ENCODE results near the gene LMOD1. TPM values are rescaled to one million over a fixed set of nuclear protein-coding genes. Genes with fewer than 3 reads are reported as not detected.
A peak's percentile ranks its signal among the peaks of the same experiment; 100 is the strongest.

LMOD1 gene
- polyA plus RNA-seq, 1 of the 3 experiments (the other 2 are of a cell fraction): 2.7 TPM

- Histone ChIP-seq H3K4me1 (ENCODE audit: control insufficient read depth in 1 of 2, insufficient read depth in 2 of 2, low read depth in 1 of 2, low read length in 1 of 2) (peaks cover 0 to 8% of the 10 kb centered on the region in 2 experiments; a peak in 2 of 4 replicates), H3K4me2 (peak overlapping the region; percentile 72; the same call in 1 of the 2 replicates), H3K27me3 (ENCODE audit: insufficient read depth) (no peaks in the 10 kb centered on the region), H4K20me1 (ENCODE audit: insufficient read depth) (peaks cover 12% of the 10 kb centered on the region), H3K9ac (peak overlapping the region; percentile 32; the same call in 1 of the 2 replicates), H3K27ac (ENCODE audit: low read depth in 2 of 2, low read length in 1 of 2) (peak overlapping the region; percentile 23 to 66; a peak in 2 of 4 replicates), H3K9me3 (no peaks in the 10 kb centered on the region), H3K79me2 (ENCODE audit: insufficient read depth) (peaks cover 43% of the 10 kb centered on the region), H3K9me2 (no peaks in the 10 kb centered on the region), H3K36me3 (replicated peaks in 1 of 2; ENCODE audit: control insufficient read depth in 1 of 2, insufficient read depth in 2 of 2, low read length in 1 of 2) (peaks cover 0 to 2% of the 10 kb centered on the region in 2 experiments), H3K4me3 (ENCODE audit: low read depth in 2 of 2, low read length in 1 of 2) (peak overlapping the region; percentile 67 to 69), H2AFZ (ENCODE audit: low read depth) (peak overlapping the region; percentile 69; the same call in 1 of the 2 replicates), H3F3A (replicated peaks; ENCODE audit: insufficient read depth) (peaks cover 4% of the 10 kb centered on the region)
- peak; percentile 95 for DNase-seq
- no peak for TF ChIP-seq FOXJ3 (CRISPR knock-in tag; IDR thresholded peaks at IDR 0.05)
- TF ChIP-seq RAD21 (IDR thresholded peaks at IDR 0.05; ENCODE audit: low read length): no peak
- no peak for TF ChIP-seq FOXM1 (IDR thresholded peaks at IDR 0.05; ENCODE audit: low read depth)
- TF ChIP-seq GATA2 (CRISPR knock-in tag; IDR thresholded peaks at IDR 0.05): no peak
- no peak for TF ChIP-seq PBX3 (IDR thresholded peaks at IDR 0.05)
- TF ChIP-seq SIN3A (IDR thresholded peaks at IDR 0.05; ENCODE audit: borderline replicate concordance, low read depth, low read length): no peak
- no peak for TF ChIP-seq MAX (IDR thresholded peaks at IDR 0.05; ENCODE audit: low read depth)
- no peak for TF ChIP-seq NRF1 (IDR thresholded peaks at IDR 0.05; ENCODE audit: low read depth, low read length)
- TF ChIP-seq RXRA (IDR thresholded peaks at IDR 0.05; ENCODE audit: borderline replicate concordance, low read depth): no peak
- TF ChIP-seq ELF1 (IDR thresholded peaks at IDR 0.05): no peak
- no peak for TF ChIP-seq REST (IDR thresholded peaks at IDR 0.05; ENCODE audit: low read depth, low read length)
- no peak for TF ChIP-seq EP300 (IDR thresholded peaks at IDR 0.05; ENCODE audit: borderline replicate concordance in 1 of 2, low read depth in 1 of 2, low read length in 1 of 2)
- no peak for TF ChIP-seq POLR2AphosphoS5 (IDR thresholded peaks at IDR 0.05; ENCODE audit: low read depth, low read length)
- TF ChIP-seq IRF3 (IDR thresholded peaks at IDR 0.05; ENCODE audit: low read depth, low read length): no peak
- 54% methylated on average over 11 of the region's 31 CpGs for WGBS (ENCODE audit: low lambda C conversion rate)
- CTCF ChIA-PET: interaction anchor here (0.6 to 9.6 kb wide), 9 partner anchors 9 to 139 kb away, joined by 3 to 58 read pairs (median 6); partner anchors contain the start of gene SHISA4
- POLR2A ChIA-PET: interaction anchor here (1.0 kb wide), 1 partner anchor 90 kb away, joined by 5 read pairs; no protein-coding TSS in a partner anchor
Measured at GRCh38 chr1:201982082-201982622, 35.8 kb upstream of the LMOD1 start.
